ENCODE data around the gene CFAP46.
A peak's percentile ranks its signal among the peaks of the same experiment; 100 is the strongest.
"Not testable (repeated sequence)": the region's sequence is repeated elsewhere in the genome, so short reads cannot be mapped to it uniquely, and the experiment has no call there.

Gene CFAP46

DNA sequence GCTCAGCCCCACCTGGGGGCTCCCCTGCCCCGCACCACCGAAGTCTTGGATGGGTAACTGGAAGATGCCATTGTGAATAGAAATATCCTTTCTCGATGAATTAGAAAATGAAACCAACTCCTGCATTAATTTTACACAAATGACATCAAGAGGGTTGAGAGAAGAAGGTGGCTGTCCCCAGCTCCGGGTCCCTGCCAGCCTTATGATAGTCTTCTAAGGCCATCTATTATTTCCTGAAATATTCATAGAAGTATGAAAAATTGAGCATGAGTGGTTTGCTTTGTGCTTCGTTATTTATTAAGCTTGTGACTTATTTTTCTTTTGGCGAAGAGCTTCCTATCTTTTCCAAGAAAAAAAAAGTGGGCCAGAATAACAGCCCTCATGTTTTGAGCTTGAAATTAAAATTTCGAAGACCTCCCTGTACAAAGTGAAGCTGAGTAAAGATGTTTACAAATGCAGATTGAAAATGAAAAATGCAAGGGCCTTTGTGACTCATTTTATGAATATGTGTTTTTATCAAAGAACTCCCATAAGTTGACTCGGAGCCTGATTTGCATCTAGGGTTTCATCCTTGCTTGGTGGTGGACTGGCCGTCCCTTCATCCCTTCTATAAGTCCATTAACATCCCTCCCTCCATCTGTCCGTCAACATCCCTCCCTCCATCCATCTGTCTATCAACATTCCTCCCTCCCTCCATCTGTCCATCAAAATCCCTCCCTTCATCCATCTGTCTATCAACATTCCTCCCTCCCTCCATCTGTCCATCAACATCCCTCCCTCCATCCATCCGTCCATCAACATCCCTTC is 20.5 kb upstream of the CFAP46 start:
- DNase-seq (ENCODE audit: low read depth in 2 of 2) = no peak

DNA sequence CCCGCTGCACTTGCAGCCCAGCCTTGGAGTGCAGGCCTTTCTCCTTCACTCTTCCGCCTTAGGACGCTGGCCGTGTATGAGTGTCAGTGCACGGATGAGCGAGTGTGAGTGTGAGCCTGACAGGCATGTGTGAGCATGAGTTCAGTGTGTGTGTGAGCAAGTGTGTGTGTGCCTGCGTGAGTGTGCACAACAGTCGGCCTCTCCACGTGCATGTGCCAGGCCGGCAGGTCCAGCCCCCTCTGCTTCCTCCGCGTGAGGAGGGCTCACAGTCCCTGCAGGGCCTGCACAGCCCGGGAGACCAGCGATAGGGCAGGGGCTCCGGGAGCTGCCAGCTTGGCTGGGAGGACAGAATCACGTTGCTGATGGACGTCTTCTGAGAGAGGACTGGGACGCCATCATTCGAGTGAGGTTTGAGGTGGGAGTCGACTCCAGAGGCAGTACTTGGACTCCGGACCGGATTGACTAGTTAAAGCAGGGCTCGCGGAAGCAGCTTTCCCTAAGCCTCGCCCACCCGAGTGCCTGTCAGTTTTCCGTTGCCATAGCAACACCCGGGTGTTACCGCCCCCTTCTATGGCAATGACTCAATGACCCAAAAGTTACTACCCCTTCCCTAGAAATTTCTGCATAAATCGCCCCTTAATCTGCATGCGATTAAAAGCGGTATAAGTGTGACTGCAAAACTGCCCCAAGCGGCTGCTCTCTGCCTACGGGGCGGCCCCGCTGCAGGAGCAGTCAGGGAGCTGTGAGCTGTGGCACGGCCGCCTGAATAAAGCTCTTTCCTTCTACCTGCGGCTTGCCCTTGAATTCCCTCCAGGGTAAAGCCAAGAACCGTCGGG is 19.6 kb upstream of the CFAP46 start:
- peak; percentile 64 to 70 for DNase-seq (ENCODE audit: low read depth in 2 of 2)

DNA sequence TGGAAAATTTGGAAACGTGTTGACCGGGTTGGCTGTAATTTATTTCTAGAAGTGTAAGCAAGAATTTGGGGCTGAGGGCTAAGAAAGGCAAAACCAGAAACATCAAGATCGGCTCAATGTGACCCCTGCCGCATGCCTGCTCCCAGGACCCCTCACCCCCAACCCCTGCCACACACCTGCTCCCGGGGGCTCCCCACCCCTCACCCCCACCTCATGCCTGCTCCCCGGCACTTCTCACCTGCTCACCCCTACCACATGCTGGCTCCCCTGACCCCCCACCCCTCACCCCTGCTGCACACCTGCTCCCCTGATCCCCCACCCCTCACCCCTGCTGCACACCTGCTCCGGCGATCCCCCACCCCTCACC is 19.0 kb upstream of the CFAP46 start:
- no peak for DNase-seq (ENCODE audit: low read depth in 2 of 2)

DNA sequence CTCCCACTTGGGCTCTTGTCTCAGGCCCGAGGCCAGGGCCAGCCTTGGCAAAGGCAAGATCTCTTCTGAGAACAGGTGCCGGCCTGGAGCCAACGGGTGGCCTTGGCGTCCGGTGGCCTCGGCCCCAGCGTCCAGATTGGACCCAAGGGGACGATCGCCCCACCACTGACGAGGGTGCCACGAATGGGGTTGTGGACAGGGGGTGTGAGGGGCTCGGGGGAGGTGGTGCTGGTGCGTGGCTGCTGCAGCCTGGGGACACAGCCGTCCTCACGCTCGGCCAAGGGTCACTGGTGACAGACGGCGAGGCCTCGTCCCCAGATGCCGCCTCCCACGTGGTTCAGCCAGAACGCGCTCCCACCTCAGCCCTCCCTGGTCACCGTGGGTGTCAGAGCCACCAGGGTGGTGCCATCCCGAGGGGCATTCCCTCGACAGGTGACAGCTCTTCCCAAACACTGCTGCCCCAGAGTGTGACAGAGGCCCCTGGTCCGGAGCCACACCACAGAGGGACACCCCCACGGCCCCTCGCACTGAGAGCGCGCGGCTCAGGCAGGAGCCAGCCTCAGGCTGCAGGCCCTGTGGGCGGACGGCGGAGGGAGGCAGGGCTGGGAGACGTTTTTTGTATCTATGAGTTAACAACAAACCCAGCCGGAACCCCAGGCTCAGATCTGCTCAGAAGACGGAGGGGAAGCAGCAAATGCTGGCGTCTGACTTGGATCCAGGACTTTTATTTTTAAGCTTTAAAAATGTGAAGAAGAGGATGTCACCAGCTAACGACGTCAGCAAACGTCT is 18.5 kb upstream of the CFAP46 start:
- no peak for DNase-seq (ENCODE audit: low read depth in 2 of 2)

DNA sequence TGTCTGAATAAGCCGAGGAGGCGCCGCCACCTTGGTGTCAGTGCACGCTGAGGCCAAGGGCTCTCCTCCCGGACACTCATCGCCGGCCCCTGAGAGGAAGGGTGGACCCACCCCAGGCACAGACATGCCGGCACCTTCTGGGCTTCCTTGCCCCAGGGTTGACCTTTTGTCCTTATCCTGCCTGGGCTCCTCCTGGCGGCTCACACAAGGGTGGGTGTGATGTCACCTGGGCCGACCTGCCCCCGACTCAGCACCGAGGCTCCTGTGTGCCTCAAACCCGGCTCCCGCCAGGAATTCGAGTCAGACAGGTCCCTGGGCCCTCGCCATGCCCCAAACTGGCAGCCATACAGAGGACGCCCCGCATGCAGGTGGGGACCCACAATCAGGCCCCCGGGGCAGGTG is 17.7 kb upstream of the CFAP46 start:
- no peak for DNase-seq (ENCODE audit: low read depth in 2 of 2)

DNA sequence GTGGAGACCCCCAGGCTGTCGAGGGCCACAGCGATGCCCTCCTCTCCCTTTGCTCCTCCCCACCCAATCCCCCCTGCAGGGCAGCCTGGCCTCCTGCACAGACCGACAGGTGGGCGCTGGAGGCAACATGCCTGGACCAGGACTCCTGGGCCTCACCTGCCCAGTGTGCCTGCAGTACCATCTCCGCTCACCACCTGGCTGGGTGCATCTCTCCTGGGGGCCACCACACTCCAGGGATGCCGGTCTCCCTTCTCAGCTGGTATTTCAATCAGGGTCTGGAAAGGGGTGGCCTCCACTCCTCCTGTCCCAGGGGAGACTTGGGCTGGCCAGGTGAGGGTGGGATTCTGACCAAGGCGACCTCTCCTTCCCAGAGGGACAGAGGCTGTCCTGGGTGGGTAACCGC is 17.2 kb upstream of the CFAP46 start:
- DNase-seq (ENCODE audit: low read depth in 2 of 2) = no peak

DNA sequence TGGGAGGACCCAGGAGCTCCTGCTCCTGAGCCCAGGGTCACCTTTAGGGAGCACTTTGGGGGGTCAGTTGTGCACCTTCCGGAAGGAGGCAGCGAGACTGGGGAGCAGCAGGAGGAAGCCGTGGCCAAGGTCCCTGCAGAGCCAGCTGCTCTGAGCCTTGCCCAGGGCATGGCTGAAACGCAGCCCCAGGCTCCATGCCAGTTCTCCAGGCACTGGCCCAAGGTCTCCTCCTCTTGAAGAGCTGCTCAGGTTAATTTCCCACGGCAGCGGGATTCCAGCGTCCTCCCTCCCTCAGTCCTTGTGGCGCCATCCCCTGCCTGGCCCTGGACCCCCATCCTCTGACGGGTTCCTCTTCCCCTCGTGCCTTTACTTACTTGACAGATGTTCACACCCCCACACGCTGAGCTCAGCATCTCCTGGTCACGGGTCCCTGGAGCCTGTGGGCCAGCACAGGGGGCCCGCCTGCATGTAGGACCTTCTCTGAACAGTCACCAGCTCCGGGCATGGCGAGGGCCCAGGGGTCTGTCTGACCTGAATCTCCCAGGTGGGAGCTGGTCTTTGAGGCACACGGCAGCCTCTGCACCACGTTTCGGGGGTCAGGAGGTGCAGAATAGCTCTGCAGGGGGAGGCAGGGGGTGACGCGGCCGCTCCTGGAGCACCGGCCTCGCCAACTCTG is 16.7 kb upstream of the CFAP46 start:
- no peak for DNase-seq (ENCODE audit: low read depth in 2 of 2)

DNA sequence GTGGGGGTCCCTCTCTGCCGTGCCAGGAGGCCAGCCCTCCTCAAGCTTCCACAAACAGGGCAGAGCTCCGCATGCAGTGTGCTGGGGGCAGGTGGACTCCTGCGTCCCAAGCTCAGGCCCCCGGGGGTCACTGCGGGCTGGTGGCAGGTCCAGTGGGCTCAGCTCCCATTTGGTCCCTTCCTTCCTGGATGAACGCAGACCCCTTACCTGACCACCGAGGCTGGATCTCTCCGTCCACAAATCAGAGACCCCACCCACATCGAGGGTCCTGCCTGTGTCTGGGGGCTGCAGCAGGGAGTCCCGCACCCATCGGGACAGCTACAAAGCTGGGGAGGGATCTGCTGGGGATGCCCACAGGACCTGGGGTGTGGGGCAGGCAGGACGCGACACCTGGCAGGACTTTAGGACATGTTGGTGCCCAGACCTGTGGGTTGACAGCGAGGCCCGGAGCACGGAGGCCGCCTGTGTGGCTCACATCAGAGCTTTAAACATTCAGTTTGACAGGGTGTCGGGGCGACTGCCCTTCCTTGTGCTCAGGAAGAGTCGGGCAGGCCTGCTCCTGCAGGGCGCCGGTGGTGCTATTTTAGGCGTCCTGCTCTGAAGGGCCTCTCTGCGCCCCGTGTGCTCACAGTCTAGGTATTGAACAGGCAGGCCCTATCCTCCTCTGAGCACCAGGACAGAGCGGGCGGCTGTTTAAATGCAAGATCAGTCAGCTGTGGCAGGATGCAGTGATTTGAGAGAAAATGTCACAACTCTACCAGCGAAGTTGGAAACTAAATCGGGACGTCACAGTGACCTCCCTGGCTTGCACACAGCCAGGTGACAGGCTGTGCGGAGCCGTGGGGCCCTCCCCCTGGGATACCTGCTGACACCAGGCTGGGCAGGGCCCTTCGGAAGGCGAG is 15.9 kb upstream of the CFAP46 start:
- DNase-seq (ENCODE audit: low read depth in 2 of 2) = no peak

DNA sequence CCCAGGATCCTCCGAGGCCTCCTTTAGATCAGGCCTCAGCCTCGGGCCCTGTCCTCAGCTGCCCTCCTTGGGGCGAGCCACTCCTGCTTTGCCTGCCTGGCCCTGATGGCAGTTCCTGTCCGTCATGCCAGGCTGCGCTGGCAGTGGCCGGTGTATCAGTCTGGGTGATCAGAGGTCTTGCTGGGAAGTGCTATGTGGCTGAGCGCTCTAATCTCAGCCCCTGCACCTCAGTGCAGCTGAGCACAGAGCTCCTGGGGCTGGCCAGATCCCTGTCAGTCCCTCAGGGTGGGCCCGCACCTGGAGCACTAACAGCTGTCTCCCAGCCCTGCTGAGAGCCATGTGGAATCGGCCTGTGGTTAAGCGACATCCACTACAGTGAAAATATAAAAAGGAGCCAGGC is 14.8 kb upstream of the CFAP46 start:
- DNase-seq (ENCODE audit: low read depth in 2 of 2) = no peak

DNA sequence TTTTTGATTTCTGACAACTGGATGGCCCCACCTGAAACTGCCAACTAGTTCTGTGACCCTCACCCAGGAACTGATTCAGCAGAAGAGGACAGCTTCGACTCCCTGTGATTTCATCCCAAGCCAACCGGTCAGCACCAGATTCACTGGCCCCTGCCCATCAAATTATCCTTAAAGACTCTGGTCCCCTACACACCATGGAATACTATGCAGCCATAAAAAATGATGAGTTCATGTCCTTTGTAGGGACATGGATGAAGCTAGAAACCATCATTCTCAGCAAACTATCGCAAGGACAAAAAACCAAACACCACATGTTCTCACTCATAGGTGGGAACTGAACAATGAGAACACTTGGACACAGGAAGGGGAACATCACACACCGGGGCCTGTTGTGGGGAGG is 13.9 kb upstream of the CFAP46 start:
- not testable (repeated sequence) for DNase-seq (ENCODE audit: low read depth in 2 of 2)

DNA sequence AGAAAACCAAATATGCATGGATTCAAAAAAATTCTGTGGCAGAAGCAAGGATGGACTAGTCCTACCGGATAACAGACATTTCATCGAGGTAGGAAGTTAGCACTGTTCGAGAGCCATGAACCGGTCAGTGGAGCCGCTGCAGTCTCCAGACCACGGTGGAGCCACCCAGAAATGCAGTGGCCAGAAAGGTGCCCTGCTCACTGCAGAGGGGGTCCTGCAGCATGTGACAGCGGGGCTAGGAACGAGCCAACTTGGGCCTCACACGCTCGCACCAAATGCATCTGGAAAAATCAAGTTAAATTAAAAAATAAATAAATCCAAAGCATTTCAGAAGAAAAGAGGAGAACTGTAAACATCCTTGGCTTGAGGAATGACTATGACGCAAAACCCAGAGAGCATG is 13.1 kb upstream of the CFAP46 start:
- no peak for DNase-seq (ENCODE audit: low read depth in 2 of 2)

DNA sequence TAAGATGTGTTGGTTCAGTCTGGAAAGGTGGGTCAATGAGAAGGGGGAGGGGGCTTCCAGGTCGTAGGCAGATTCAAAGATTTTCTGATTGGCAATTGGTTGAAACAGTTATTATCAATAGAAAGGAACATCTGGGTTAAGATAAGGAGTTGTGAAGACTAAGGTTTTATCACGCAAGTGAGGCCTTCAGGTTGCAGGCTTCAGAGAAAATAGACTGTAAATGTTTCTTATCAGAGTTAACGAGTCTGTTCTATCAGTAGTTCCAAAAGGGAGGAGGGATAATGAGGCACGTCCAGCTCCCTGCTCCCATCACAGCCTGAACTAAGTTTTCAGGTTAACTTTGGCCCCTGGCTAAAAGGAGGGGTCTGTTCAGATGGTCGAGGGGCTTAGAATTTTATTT is 11.1 kb upstream of the CFAP46 start:
- DNase-seq (ENCODE audit: low read depth in 2 of 2) = no peak

DNA sequence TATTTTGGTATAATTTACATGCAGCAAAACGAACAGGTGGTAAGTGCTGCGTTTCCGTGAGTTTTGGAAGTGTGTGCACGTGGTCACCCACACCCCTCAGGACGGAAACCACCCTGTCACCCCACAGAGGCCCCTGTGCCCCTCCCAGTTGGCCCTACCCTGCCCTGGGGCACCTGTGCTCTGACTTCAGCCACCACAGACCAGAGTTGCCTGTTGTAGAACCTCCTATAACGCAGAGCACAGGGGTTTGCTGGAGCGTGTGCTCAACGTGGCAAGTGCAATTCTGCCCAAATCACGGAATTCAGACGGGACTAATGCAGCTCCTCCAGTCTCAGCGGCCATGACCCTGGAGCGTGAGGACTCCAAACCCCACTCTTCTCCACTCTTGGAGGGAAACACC is 9.6 kb upstream of the CFAP46 start:
- DNase-seq (ENCODE audit: low read depth in 2 of 2) = no peak

DNA sequence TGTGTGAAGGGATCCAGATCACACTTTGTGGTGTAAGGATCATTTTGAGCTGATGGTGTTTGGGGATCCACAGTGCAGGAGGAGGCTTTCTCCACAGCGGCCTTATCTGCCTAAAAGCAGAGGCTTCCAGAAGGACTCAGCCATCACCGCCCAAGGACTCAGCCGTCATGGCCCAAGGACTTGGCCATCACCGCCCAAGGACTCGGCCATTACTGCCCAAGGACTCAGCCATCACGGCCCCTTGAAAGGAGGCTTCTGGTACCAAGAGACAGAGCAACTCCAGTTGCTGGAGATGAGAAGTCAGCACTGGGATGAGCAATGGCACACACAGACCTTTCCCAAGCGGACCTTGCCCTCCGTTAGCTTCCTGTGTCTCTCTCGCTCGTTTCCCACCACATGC is 6.0 kb upstream of the CFAP46 start:
- DNase-seq (ENCODE audit: low read depth in 2 of 2) = no peak

DNA sequence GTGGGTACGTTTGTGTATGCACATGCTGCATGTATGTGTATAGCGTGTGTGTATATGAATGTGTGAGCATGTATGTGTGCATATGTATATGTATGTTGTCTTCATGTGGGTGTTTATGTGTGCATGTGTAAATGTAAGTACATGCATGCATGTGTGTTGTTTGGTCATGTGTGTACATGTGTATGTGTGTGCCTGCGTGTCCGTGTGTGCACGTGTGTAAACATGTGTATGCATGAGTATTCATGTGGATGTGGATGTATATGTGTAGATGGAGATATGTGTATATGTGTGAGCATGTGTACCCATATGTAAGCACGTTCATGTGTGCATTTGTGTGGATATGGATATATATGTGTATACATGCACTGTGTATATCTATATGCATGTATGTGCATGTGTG is 5.5 kb upstream of the CFAP46 start:
- DNase-seq (ENCODE audit: low read depth in 2 of 2) = no peak

DNA sequence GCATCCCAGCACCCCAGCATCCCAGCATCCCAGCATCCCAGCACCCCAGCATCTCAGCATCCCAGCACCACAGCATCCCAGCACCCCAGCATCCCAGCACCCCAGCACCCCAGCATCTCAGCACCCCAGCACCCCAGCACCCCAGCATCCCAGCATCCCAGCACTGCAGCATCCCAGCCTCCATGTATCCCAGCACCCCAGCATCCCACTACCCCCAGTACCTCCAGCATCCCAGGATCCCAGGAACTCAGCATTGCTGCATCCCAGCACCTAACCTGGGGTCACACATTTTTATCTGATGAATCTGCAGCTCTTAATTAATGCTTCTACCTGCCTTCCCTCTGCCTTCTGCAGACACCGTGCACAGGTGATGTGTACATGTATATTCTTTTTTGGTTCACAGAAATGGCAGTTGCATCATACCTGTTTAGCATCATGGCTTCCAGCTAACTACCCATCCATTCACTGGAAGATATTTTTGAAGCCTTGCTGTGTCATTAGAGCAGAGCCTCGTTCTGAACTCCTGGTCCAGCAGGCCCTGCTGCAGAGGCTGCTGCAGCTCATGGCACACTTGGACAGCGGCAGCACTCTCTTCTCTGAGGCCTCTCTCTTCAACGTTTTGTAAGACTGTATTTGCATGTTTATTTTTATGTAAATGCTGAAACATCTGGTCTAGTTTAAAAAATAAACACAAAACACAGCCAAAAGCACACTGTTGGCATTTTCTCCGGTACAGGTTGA is 4.6 kb upstream of the CFAP46 start:
- no peak for DNase-seq (ENCODE audit: low read depth in 2 of 2)

DNA sequence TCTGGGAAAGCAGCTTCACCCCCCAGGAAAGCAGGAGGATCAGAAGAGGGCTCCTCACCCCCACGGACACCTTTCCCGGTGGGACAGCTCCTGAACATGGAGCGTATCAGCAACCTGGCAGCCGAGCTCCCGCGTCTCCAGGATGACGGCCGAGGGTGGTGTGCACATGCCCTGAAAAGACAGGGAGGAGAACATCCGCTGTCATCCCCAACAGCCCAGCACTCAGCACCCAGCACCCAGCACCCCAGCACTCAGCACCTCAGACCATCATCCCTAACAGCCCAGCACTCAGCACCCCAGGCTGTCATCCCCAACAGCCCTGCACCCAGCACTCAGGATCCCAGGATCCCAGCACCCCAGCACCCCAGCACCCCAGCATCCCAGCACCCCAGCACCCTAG is 3.9 kb upstream of the CFAP46 start:
- no peak for DNase-seq (ENCODE audit: low read depth in 2 of 2)

DNA sequence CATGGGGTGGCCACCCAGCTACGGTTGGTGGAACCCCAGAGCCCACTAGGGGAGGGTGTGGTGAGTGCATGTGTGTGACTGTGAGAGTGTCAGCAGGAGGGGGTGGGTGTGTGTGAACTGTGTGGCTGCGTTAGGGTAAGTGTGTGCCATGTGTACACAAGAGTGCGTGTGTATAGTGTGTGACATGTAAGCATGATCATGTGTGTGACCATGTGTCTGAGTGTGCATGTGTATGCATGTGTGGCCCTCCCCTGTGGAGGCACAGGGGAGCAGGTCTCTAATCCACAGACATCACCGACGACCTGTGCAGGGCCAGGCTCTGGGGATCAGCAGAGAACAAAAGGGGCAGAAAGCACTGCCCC is 3.5 kb upstream of the CFAP46 start:
- no peak for DNase-seq (ENCODE audit: low read depth in 2 of 2)

DNA sequence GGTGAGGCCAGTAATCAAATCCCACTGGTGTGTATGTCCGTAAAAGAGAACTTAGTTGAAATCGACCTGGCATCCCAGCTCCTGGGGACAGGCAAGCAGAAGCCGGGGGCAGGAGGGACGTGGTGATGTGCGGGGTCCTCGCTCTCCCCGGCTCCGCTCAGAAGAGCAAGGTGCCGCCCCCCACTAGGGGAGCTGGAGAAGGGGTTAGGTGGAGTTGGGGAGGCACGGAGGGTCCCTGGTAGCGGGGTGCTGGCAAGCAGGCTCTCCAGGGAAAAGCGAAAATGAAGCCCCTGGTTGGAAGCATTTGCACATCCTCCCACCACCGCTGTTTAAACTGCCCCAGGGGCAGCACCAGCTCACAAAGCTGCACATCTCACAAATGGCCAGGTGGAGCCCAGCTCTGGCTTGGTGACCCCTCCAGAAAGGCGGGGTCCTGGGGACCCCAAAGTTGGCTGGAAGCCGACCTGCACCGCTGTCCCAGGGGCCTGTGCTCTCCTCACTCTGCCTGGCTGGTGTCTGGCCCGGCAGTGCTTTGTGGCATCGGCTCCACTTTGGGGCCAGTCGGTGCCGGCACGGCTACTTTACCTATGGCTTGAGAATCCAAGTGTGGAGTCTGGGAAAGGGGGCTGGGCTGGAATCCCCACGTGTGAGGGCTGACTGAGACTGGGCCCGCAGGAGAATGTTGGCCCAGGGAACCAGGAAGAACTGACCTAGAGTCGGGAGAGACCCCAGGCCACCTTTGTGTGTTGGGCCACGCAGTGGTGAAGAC is 2.9 kb upstream of the CFAP46 start:
- no peak for DNase-seq (ENCODE audit: low read depth in 2 of 2)

DNA sequence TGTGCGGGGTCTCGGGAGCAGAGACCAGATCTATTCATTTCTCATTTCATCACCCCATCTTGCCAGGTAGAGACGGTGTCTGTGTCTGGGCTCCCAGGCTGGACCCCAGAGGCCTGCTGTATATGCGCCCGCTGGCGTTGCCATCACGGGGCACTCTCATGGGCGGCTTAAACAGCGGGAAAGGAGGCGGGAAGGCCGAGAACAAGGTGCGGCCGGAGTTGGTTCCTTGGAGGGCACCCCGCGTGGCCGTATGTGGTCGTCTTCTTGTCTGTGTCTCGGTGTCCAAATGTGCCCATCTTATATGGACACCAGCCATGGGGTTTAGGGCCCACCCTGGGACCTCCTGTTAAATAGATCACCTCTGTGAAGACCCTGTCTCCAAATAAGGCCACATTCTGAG is 2.1 kb upstream of the CFAP46 start:
- no peak for DNase-seq (ENCODE audit: low read depth in 2 of 2)

Data from stimulated activated CD4-positive, alpha-beta T cell treated with anti-CD3 and anti-CD28 coated beads, Interleukin-4, amount 100 ng/mL, for 48 hours (primary cell).